ENCODE measurements around the gene ZNF630. TPM values are rescaled to one million over a fixed set of nuclear protein-coding genes. Genes with fewer than 3 reads are reported as not detected.
"Not testable (repeated sequence)": the region's sequence is repeated elsewhere in the genome, so short reads cannot be mapped to it uniquely, and the experiment has no call there.

Gene ZNF630
- total RNA-seq, 1 donor from 2014 or later, result 0.75 TPM

DNA sequence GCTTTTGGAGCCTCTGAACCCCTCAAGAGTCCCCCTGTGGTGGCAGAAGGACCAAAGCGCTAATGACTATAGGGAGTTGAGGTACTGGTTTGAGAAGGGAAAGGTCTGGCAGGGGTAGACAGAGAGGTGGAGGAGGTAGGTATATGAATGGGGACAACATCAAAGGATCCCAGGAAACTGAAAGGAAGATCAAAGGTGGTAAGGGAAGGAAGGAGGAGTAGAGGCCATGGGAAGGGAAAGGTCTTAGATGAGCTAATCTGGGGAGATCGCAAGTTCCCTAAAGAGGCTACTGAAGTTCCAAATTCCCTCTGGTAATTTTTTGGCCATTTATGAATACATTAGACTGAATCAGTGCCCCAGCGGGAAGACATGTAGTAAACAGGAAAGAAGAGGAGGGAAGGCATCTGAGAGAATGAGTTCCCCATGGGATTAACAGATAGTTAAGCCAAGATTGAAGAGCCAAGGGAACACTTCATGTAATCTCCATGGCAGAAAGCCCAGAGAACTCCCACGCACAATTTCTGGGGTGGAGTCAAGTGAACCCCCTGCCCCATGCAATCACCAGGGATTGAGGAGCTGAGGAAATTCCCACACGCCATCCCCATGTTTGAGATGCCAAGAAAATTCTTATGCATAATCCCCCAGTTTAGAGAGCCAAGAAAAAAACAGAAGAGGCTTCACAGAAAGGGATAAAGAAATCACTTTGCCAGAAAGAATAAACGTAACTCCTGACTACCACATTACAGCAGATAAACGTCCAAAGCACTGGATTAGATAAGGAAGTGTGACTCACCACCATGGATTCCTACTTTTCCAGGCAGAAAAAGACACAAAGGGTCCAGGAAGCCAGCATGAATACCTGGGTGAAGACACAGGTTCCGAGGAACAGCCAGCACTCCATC is 25.8 kb downstream of the ZNF630 start:
- no peak overlapping the region for H3K4me3 ChIP-seq (ENCODE audit: low read depth, low read length)
- DNase-seq (ENCODE audit: low read depth), result no peak
- H3K36me3 ChIP-seq (ENCODE audit: control insufficient read depth, insufficient read depth, low read length), result no peaks in the 10 kb centered on the region
- no peaks in the 10 kb centered on the region for H3K27me3 ChIP-seq (ENCODE audit: control insufficient read depth, insufficient read depth, low read length)
- TF ChIP-seq, protein P1, sequence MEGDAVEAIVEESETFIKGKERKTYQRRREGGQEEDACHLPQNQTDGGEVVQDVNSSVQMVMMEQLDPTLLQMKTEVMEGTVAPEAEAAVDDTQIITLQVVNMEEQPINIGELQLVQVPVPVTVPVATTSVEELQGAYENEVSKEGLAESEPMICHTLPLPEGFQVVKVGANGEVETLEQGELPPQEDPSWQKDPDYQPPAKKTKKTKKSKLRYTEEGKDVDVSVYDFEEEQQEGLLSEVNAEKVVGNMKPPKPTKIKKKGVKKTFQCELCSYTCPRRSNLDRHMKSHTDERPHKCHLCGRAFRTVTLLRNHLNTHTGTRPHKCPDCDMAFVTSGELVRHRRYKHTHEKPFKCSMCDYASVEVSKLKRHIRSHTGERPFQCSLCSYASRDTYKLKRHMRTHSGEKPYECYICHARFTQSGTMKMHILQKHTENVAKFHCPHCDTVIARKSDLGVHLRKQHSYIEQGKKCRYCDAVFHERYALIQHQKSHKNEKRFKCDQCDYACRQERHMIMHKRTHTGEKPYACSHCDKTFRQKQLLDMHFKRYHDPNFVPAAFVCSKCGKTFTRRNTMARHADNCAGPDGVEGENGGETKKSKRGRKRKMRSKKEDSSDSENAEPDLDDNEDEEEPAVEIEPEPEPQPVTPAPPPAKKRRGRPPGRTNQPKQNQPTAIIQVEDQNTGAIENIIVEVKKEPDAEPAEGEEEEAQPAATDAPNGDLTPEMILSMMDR (IDR thresholded peaks at IDR 0.05; ENCODE audit: insufficient read depth, low read length, poor library complexity, severe bottlenecking), result no peak

DNA sequence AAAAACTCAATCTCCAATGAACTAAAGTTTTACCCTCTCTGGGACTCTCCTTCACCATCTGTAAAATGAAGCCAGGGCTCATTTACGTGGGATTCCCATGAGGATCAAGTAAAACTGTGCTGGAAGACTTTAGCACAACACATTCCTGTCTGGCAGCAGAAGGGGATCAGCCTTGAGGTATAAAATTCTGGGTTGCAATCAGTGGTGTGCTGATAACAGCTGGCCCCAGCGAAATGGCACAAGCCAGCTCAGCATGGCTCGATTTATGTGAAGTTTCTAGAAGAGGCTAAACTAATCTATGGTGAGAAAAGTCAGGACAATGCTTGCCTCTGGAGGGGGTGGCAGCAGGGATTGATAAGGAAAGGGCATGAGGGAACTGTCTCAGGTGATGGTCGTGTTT is 28.4 kb downstream of the ZNF630 start:
- Histone ChIP-seq H3K4me3 (ENCODE audit: low read depth, low read length) (no peak overlapping the region), H3K27me3 (ENCODE audit: control insufficient read depth, insufficient read depth, low read length) (no peaks in the 10 kb centered on the region), H3K36me3 (ENCODE audit: control insufficient read depth, insufficient read depth, low read length) (no peaks in the 10 kb centered on the region)
- TF ChIP-seq, protein P1 (IDR thresholded peaks at IDR 0.05; ENCODE audit: insufficient read depth, low read length, poor library complexity, severe bottlenecking), result no peak
- no peak for DNase-seq (ENCODE audit: low read depth)

DNA sequence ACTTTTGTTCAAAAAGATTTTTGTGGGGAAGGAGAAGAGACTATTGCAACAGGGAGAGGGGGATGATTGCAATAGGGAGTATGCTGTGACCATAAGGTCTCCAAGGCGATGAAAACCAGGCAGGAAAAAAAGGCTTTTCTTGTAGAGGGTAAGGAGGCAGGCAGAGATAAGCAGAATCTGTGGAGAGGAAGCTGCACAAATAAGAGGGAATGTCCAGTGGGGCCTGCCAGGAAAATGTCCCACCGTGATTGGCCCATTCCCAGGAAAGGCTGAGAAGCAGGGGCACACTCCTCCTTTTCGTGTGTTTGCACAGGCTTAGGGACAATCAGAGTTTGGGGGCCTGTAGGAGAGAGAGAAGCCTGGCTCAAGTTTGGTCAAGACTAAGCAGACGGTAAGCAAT is 35.5 kb downstream of the ZNF630 start:
- TF ChIP-seq, protein P1 (IDR thresholded peaks at IDR 0.05; ENCODE audit: insufficient read depth, low read length, poor library complexity, severe bottlenecking), result no peak
- no peak for DNase-seq (ENCODE audit: low read depth)
- Histone ChIP-seq H3K4me3 (ENCODE audit: low read depth, low read length) (no peak overlapping the region), H3K36me3 (ENCODE audit: control insufficient read depth, insufficient read depth, low read length) (no peaks in the 10 kb centered on the region), H3K27me3 (ENCODE audit: control insufficient read depth, insufficient read depth, low read length) (no peaks in the 10 kb centered on the region)

DNA sequence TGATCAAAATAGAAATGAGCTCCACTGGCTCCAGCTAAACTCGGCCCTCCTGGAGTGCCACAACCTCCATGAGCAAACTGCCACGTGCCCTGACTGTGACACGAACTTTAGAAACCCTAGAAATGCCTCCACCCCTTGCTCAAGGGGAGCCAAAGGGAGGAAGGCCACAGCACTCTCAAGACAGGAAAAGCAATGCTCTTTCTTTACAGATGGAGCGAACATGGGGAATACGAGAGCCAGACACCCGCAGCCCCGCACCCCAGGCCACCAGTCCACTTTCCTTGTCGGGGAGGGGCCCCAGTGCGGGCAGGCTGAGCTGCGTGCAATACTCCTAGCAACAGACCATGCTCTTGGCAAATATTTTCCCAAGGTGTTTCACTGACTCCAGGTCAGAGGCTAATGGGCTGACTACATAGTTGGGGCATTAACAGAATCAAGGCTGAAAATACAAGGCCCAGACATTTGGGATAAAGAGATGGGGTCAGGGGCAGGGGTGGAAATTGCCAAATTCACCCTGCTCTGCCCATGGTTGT is 40.7 kb downstream of the ZNF630 start:
- H3K36me3 ChIP-seq (ENCODE audit: control insufficient read depth, insufficient read depth, low read length); H3K27me3 ChIP-seq (ENCODE audit: control insufficient read depth, insufficient read depth, low read length); DNase-seq (ENCODE audit: low read depth); H3K4me3 ChIP-seq (ENCODE audit: low read depth, low read length): not testable (repeated sequence)

DNA sequence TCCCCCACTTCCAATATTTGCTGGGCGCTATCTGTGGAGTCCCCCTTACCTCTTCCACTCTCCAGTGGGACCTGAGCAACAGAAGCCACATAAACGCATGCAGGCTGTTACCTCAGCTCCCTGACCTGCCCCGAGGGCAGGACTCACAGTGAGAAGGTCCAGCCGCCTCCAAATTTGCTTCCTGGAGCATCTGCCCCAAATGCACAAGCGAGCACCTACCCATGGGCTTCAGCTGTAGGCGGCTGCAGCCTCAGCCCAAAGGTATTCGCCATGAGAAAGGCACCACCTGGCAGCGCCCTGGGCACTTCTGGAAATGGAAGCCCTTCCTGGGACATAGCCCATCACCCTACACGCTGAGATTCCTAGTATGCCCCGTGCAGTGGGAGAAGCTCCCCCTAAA is 41.2 kb downstream of the ZNF630 start:
- no peaks in the 10 kb centered on the region for H3K27me3 ChIP-seq (ENCODE audit: control insufficient read depth, insufficient read depth, low read length)
- no peak overlapping the region for H3K4me3 ChIP-seq (ENCODE audit: low read depth, low read length)
- TF ChIP-seq, protein P1 (IDR thresholded peaks at IDR 0.05; ENCODE audit: insufficient read depth, low read length, poor library complexity, severe bottlenecking), result no peak
- H3K36me3 ChIP-seq (ENCODE audit: control insufficient read depth, insufficient read depth, low read length), result no peaks in the 10 kb centered on the region
- no peak for DNase-seq (ENCODE audit: low read depth)

DNA sequence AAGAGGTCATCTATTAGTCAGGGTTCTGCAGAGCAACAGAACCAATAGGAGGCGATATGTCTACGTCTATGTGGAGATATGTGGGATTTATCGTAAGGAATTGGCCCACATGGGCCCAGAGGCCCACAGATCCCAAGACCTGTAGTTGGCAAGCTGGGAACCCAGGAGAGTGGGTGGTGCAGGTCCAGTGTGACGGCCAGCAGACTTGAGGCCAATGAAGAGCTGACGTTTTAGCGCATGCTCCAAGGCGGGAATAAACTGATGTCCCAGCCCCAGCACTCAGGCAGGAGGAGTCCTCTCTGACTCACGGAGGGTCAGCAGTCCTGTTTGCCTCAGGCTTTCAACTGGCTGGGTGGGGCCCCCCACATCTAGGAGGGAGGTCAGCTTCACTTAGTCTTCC is 43.3 kb downstream of the ZNF630 start:
- H3K27me3 ChIP-seq (ENCODE audit: control insufficient read depth, insufficient read depth, low read length), result no peaks in the 10 kb centered on the region
- TF ChIP-seq, protein P1 (IDR thresholded peaks at IDR 0.05; ENCODE audit: insufficient read depth, low read length, poor library complexity, severe bottlenecking), result no peak
- DNase-seq (ENCODE audit: low read depth), result no peak

DNA sequence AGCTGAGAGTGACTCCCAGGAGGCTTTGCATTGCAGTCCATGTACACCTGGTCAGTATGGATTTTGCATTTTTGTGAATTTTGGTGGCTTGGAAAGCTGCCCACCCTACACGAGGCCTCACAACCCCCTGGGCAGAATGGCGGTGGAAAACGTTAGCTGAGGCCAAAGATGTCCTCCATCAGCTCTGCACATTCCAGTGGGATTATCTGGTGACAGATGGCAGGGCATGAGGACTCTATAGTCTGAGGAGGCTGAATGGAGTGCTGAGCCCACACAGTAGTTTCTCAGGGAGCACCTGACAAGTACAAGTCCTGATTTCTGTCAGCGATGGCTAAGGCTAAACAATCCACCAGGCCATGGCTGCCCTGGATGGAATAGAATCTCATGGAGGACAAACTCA is 43.9 kb downstream of the ZNF630 start:
- not testable (repeated sequence) for H3K36me3 ChIP-seq (ENCODE audit: control insufficient read depth, insufficient read depth, low read length); DNase-seq (ENCODE audit: low read depth); H3K4me3 ChIP-seq (ENCODE audit: low read depth, low read length); H3K27me3 ChIP-seq (ENCODE audit: control insufficient read depth, insufficient read depth, low read length)

More for the DNA sequence above, 43.3 kb downstream of the ZNF630 start:
- H3K36me3 ChIP-seq (ENCODE audit: control insufficient read depth, insufficient read depth, low read length), result no peaks in the 10 kb centered on the region
- no peak overlapping the region for H3K4me3 ChIP-seq (ENCODE audit: low read depth, low read length)

Measured in kidney epithelial cell (primary cell).